Smooth muscle cell of trachea (primary cell): Measurements from ENCODE around the gene GINS1. TPM values are rescaled to one million over a fixed set of nuclear protein-coding genes. Genes with fewer than 3 reads are reported as not detected.

Experiments
- total RNA-seq: library from RNA; depleted of rRNA; stranded (reverse); fragments of >200 nt; gene quantifications from 2 replicates; pipeline ENCODE4 v1.2.1, GENCODE V29; 2014

The GINS1 gene
- total RNA-seq: 1.3 and 9.6 TPM in 2 replicates

DNA sequence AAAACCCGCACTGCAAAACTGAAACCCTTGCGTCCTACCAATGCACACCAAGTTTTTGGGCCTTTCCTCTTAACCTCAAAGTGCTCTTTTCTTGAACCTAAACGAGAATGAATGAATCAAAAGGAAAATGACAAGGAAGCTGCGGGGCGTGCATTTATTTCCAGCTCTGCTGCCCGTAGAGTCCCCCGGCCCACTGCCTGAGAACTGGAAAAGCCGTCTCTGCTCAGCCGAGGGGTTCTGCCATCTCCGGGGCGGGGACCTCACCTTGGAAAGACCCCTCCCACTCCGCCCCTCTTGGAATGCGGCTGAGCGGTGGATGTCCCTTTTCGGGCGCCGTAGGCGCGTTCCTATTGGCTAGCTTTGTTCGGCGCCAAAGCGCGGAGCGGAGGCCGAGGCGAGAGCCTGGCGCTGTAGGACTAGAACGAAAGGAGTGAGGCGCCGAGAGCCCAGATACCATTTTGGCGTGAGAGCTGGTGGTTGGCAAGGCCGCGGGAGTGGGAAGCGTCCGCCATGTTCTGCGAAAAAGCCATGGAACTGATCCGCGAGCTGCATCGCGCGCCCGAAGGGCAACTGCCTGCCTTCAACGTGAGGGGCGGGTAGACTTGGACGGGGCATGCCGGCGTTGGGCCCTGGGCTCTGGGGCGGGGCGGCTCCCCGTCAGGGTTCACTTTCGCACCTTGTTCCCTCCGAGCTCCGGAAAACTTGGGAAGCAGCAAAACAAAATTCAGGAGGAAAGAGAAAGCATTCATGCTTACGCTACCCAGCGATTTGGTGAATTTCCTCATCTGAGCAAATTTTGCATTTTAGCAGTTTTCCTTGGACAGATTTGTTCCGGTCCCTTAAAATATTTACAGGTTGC is at the start of gene GINS1:
TSS of gene GINS1 (plus strand) at position 363 of the 859 bp plus-strand sequence. CDS start at position 511, 148 bp downstream.

GRCh38 chr20:25390538-25391528 is 16.6 kb upstream of the GINS1 start, which contains the start of gene ABHD12:
TSS of gene ABHD12 (minus strand) at chr20:25390835. CDS start at chr20:25390703, 132 bp downstream.

Other genes with a start within 250 kb of the GINS1 start
- gene ENTPD6, start 212.0 kb upstream of the GINS1 start, total RNA-seq: 68.9 and 86.0 TPM in 2 replicates
- 126 and 142 TPM in 2 replicates for gene PYGB, start 159.6 kb upstream of the GINS1 start, total RNA-seq
- 54.9 and 66.0 TPM in 2 replicates for gene ABHD12, start 16.8 kb upstream of the GINS1 start, total RNA-seq
- gene NINL, start 177.9 kb downstream of the GINS1 start, total RNA-seq: 12.9 and 16.3 TPM in 2 replicates
- 9.2 and 9.3 TPM in 2 replicates for gene NANP, start 216.3 kb downstream of the GINS1 start, total RNA-seq